HepG2 (cell line): ENCODE data around the gene CLDND2. TPM values are rescaled to one million over a fixed set of nuclear protein-coding genes. Genes with fewer than 3 reads are reported as not detected.
A peak's percentile ranks its signal among the peaks of the same experiment; 100 is the strongest.

Experiments
- AKAP8 ChIP-seq: sonication (generic); formaldehyde crosslinking; IDR thresholded peaks from 2 replicates; pipeline ENCODE4 v1.5.1; 2020; ENCODE audit warnings: mild to moderate bottlenecking, missing genetic modification reagents
- ARID2 ChIP-seq: sonication (generic); formaldehyde crosslinking; IDR thresholded peaks from 2 replicates; pipeline ENCODE4 v1.8.1; 2022; ENCODE audit warnings: mild to moderate bottlenecking, missing genetic modification reagents, borderline replicate concordance
- ARNT2 ChIP-seq: sonication (generic); formaldehyde crosslinking; IDR thresholded peaks from 2 replicates; pipeline ENCODE4 v1.8.0; 2022; ENCODE audit warnings: mild to moderate bottlenecking, low read depth, missing genetic modification reagents, moderate library complexity
- ARNTL ChIP-seq: sonication (generic); formaldehyde crosslinking; IDR thresholded peaks from 2 replicates; pipeline ENCODE4 v1.4.0; 2020; ENCODE audit warnings: mild to moderate bottlenecking, missing genetic modification reagents
- CHD2 ChIP-seq: IDR thresholded peaks from 2 replicates; pipeline ENCODE4 v1.6.1; 2011; ENCODE audit warnings: low read depth, low read length, improper control_type of control experiment
- ELF1 ChIP-seq: sonication (generic); formaldehyde crosslinking; IDR thresholded peaks from 2 replicates; pipeline ENCODE4 v1.4.0; 2020; ENCODE audit warnings: missing genetic modification reagents
- EP300 ChIP-seq, 3 experiments: sonication (generic) in 1 of 3; formaldehyde crosslinking in 1 of 3; IDR thresholded peaks; 2 replicates each; pipeline versions ENCODE4 v1.5.1 to v1.6.1; 2011 to 2020; ENCODE audit warnings: low read depth in 2 of 3, low read length in 2 of 3, borderline replicate concordance in 1 of 3, improper control_type of control experiment in 1 of 3, mild to moderate bottlenecking in 1 of 3, missing genetic modification reagents in 1 of 3, moderate library complexity in 1 of 3
- HDAC6 ChIP-seq: fragments of 200-600 bp; sonication (generic); IDR thresholded peaks from 2 replicates; pipeline ENCODE4 v1.7.0; 2017; ENCODE audit warnings: mild to moderate bottlenecking, antibody characterized with exemption, low read length, low read depth
- KLF13 ChIP-seq: sonication (generic); formaldehyde crosslinking; IDR thresholded peaks from 2 replicates; pipeline ENCODE4 v1.4.0; 2020; ENCODE audit warnings: mild to moderate bottlenecking, missing genetic modification reagents
- KLF6 ChIP-seq: IDR thresholded peaks from 2 replicates; pipeline ENCODE4 v1.8.0; 2016; ENCODE audit warnings: missing biosample characterization, missing genetic modification reagents
- MIXL1 ChIP-seq: IDR thresholded peaks from 2 replicates; pipeline ENCODE4 v1.6.1; 2016
- MYNN ChIP-seq: sonication (generic); formaldehyde crosslinking; IDR thresholded peaks from 2 replicates; pipeline ENCODE4 v1.4.0; 2020; ENCODE audit warnings: mild to moderate bottlenecking, low read depth, missing genetic modification reagents
- NAIF1 ChIP-seq: sonication (generic); formaldehyde crosslinking; IDR thresholded peaks from 2 replicates; pipeline ENCODE4 v1.5.0; 2020; ENCODE audit warnings: mild to moderate bottlenecking, missing genetic modification reagents, borderline replicate concordance
- PRMT3 ChIP-seq: sonication (generic); formaldehyde crosslinking; IDR thresholded peaks from 2 replicates; pipeline ENCODE4 v1.8.1; 2022; ENCODE audit warnings: low read depth, mild to moderate bottlenecking, moderate library complexity, missing genetic modification reagents, borderline replicate concordance
- SNRNP70 ChIP-seq: fragments of 200-400 bp; formaldehyde crosslinking; IDR thresholded peaks from 2 replicates; pipeline ENCODE4 v1.6.1; 2017; ENCODE audit warnings: mild to moderate bottlenecking, low read depth, low read length, moderate library complexity
- STAG1 ChIP-seq: sonication (generic); formaldehyde crosslinking; IDR thresholded peaks from 2 replicates; pipeline ENCODE4 v1.4.0; 2020; ENCODE audit warnings: missing genetic modification reagents
- SUZ12 ChIP-seq: fragments of 150-350 bp; IDR thresholded peaks from 2 replicates; pipeline ENCODE4 v1.6.1; 2014; ENCODE audit warnings: low read depth, low read length
- ZMAT3 ChIP-seq: sonication (generic); formaldehyde crosslinking; conservative IDR thresholded peaks from 2 replicates; pipeline ENCODE4 v1.7.0; 2021; ENCODE audit warnings: missing genetic modification reagents
- ZNF468 ChIP-seq: sonication (generic); formaldehyde crosslinking; IDR thresholded peaks from 2 replicates; pipeline ENCODE4 v1.8.0; 2022; ENCODE audit warnings: mild to moderate bottlenecking, moderate library complexity, missing genetic modification reagents
- ZNF530 ChIP-seq: sonication (generic); formaldehyde crosslinking; IDR thresholded peaks from 2 replicates; pipeline ENCODE4 v1.5.0; 2020; ENCODE audit warnings: low read depth, mild to moderate bottlenecking, missing genetic modification reagents
- polyA plus RNA-seq, 8 experiments: library from polyadenylated mRNA; depleted of rRNA in 3 of 8; stranded (reverse) in 7 of 8; unstranded in 1 of 8; fragments of >200 nt; fragmentation: Illumina TruSeq in 4 of 8; extraction: Trizol in 4 of 8; gene quantifications; 2 replicates each; pipeline versions ENCODE4 v1.2.1 to v1.2.3, GENCODE V29; 2011 to 2016; ENCODE audit warnings: low read depth in 4 of 8, missing spikeins in 1 of 8, mixed read lengths in 1 of 8; ENCODE audit not compliant: insufficient read depth in 1 of 8
- total RNA-seq, 5 experiments: library from RNA; depleted of rRNA; stranded (reverse); fragments of >200 nt; fragmentation: Illumina TruSeq; extraction: Trizol; gene quantifications; 2 replicates each; pipeline ENCODE4 v1.2.3, GENCODE V29; 2016; ENCODE audit warnings: low read depth in 1 of 5
- TF ChIP-seq, protein P1 (sequence below): sonication (generic); formaldehyde crosslinking; IDR thresholded peaks from 2 replicates; pipeline ENCODE4 v1.8.1; 2023; ENCODE audit warnings: missing genetic modification reagents, inconsistent platforms, borderline replicate concordance
- TF ChIP-seq, protein P2 (sequence below): sonication (generic); formaldehyde crosslinking; IDR thresholded peaks from 2 replicates; pipeline ENCODE4 v1.5.0; 2020; ENCODE audit warnings: mild to moderate bottlenecking, low read depth, missing genetic modification reagents, borderline replicate concordance
- TF ChIP-seq, protein P3 (sequence below): sonication (generic); formaldehyde crosslinking; IDR thresholded peaks from 2 replicates; pipeline ENCODE4 v1.5.0; 2020; ENCODE audit warnings: mild to moderate bottlenecking, missing genetic modification reagents
- TF ChIP-seq, protein P4 (sequence below): sonication (generic); formaldehyde crosslinking; IDR thresholded peaks from 2 replicates; pipeline ENCODE4 v1.5.0; 2020; ENCODE audit warnings: missing genetic modification reagents

CLDND2 gene
- total and polyA plus RNA-seq, 2 of the 13 experiments (the other 11 are each of a cell fraction or from before 2014, with no cell fraction given): 0.84 to 1.8 TPM

DNA sequence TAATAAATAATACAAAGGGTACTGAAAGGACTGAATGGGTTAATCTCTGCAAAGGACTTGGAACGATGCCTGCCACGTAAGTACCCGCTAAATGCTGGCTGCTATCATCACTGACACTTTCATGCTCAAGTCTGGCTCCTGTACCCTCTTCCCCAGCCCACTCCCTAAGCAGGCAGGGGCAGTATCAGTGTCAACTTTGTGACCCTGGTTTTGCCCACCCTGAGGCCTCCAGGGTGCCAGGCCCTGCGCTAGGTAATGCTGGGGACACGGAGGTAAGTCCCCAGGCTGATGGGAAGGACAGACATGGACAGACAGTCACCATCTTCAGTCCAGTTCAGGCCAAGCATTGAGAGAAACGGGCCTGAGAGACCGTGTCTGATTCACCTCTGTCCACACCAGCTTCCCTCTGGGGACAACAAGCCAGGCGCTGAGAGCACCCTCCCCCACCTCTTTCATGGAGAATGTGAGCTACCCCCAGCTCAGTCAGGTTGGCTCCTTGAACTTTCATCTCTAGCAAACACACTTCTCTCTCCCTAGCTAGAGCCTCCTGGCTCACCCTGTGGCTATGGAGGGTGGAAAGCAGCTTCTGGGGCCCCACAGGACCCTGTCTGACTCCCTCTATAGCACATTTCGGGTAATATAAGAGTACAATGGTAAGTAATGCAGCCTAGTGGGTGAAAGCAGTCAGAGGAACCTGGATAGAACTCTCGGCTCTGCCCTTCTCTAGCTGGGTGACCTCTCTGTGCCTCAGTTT is 3.4 kb downstream of the CLDND2 start (continued):
- TF ChIP-seq, protein P1, sequence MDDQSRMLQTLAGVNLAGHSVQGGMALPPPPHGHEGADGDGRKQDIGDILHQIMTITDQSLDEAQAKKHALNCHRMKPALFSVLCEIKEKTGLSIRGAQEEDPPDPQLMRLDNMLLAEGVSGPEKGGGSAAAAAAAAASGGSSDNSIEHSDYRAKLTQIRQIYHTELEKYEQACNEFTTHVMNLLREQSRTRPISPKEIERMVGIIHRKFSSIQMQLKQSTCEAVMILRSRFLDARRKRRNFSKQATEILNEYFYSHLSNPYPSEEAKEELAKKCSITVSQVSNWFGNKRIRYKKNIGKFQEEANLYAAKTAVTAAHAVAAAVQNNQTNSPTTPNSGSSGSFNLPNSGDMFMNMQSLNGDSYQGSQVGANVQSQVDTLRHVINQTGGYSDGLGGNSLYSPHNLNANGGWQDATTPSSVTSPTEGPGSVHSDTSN (CRISPR knock-in tag): no peak
- no peak for TF ChIP-seq ARNT2
- no peak for TF ChIP-seq SNRNP70
- peak; percentile 38; the same call in 1 of the 2 replicates for TF ChIP-seq CHD2
- no peak for TF ChIP-seq ZMAT3 (CRISPR knock-in tag)
- TF ChIP-seq NAIF1 (CRISPR knock-in tag): no peak
- TF ChIP-seq, protein P2, sequence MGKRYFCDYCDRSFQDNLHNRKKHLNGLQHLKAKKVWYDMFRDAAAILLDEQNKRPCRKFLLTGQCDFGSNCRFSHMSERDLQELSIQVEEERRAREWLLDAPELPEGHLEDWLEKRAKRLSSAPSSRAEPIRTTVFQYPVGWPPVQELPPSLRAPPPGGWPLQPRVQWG (CRISPR knock-in tag): no peak
- TF ChIP-seq AKAP8: no peak
- TF ChIP-seq MYNN (CRISPR knock-in tag): no peak
- TF ChIP-seq ELF1 (CRISPR knock-in tag): peak; percentile 45; the same call in 1 of the 2 replicates
- no peak for TF ChIP-seq SUZ12
- TF ChIP-seq ZNF530 (CRISPR knock-in tag): no peak
- TF ChIP-seq KLF6 (CRISPR knock-in tag): no peak
- peak in 1 of 2 experiments; percentile 74; a peak in 2 of 4 replicates for TF ChIP-seq EP300 (IDR thresholded peaks at IDR 0.05; ENCODE audit: low read depth in 2 of 2, low read length in 2 of 2)
- peak; percentile 81 for TF ChIP-seq EP300 (CRISPR knock-in tag; IDR thresholded peaks at IDR 0.05; ENCODE audit: borderline replicate concordance)
- no peak for TF ChIP-seq ARID2 (CRISPR knock-in tag)
- TF ChIP-seq MIXL1 (CRISPR knock-in tag): peak; percentile 78
- TF ChIP-seq HDAC6: 0 out of 2 replicates have a peak, but pooled peaks have one; percentile 75
- TF ChIP-seq ARNTL (CRISPR knock-in tag): peak; percentile 30; the same call in 1 of the 2 replicates
- TF ChIP-seq, protein P3, sequence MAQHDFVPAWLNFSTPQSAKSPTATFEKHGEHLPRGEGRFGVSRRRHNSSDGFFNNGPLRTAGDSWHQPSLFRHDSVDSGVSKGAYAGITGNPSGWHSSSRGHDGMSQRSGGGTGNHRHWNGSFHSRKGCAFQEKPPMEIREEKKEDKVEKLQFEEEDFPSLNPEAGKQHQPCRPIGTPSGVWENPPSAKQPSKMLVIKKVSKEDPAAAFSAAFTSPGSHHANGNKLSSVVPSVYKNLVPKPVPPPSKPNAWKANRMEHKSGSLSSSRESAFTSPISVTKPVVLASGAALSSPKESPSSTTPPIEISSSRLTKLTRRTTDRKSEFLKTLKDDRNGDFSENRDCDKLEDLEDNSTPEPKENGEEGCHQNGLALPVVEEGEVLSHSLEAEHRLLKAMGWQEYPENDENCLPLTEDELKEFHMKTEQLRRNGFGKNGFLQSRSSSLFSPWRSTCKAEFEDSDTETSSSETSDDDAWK (CRISPR knock-in tag): no peak
- TF ChIP-seq ZNF468: no peak
- TF ChIP-seq, protein P4, sequence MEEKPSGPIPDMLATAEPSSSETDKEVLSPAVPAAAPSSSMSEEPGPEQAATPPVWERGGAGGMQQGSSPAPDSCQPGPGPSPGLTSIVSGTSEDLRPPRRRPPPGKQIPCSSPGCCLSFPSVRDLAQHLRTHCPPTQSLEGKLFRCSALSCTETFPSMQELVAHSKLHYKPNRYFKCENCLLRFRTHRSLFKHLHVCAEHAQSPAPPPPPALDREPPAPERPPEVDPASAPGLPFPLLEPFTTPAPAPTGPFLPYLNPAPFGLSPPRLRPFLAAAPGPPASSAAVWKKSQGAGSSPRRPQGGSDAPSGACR (CRISPR knock-in tag): no peak
- TF ChIP-seq PRMT3: peak; percentile 39; the same call in 1 of the 2 replicates
- no peak for TF ChIP-seq KLF13
- peak; percentile 32 for TF ChIP-seq STAG1 (CRISPR knock-in tag)
